NT2/D1 (cell line): ENCODE data around the gene ARVCF.

Experiments used
- DNase-seq: peaks from one replicate; pipeline ENCODE4 v3.0.0-alpha.2; 2011; ENCODE audit warnings: low read depth, low spot score
- H3K27me3 ChIP-seq: 2 replicates; pipeline ENCODE4 v1.6.0; 2011; ENCODE audit warnings: mild to moderate bottlenecking; ENCODE audit not compliant: insufficient read length, insufficient read depth
- H3K36me3 ChIP-seq: 2 replicates; pipeline ENCODE4 v1.6.1; 2011; ENCODE audit warnings: mild to moderate bottlenecking, low read length, mixed read lengths; ENCODE audit not compliant: insufficient read depth, insufficient read length
- H3K4me1 ChIP-seq: 2 replicates; pipeline ENCODE4 v1.5.1; 2011; ENCODE audit not compliant: insufficient read depth, insufficient read length
- H3K4me3 ChIP-seq: 2 replicates; pipeline ENCODE4 v1.5.1; 2011; ENCODE audit warnings: low read depth; ENCODE audit not compliant: insufficient read length
- H3K9ac ChIP-seq: 2 replicates; pipeline ENCODE4 v1.6.0; 2011; ENCODE audit warnings: low read depth; ENCODE audit not compliant: insufficient read length
- H3K9me3 ChIP-seq: 2 replicates; pipeline ENCODE4 v1.5.1; 2011; ENCODE audit warnings: mild to moderate bottlenecking, low read length; ENCODE audit not compliant: insufficient read depth
- SUZ12 ChIP-seq: IDR thresholded peaks from 2 replicates; pipeline ENCODE4 v1.6.1; 2011; ENCODE audit not compliant: insufficient read length, insufficient read depth; ENCODE audit errors: extremely low read depth
- YY1 ChIP-seq: IDR thresholded peaks from 2 replicates; pipeline ENCODE4 v1.6.1; 2011; ENCODE audit not compliant: insufficient read length, insufficient read depth
- ZNF274 ChIP-seq: IDR thresholded peaks from 2 replicates; pipeline ENCODE4 v1.6.1; 2011; ENCODE audit warnings: mild to moderate bottlenecking, low read depth, low read length

ARVCF gene

DNA sequence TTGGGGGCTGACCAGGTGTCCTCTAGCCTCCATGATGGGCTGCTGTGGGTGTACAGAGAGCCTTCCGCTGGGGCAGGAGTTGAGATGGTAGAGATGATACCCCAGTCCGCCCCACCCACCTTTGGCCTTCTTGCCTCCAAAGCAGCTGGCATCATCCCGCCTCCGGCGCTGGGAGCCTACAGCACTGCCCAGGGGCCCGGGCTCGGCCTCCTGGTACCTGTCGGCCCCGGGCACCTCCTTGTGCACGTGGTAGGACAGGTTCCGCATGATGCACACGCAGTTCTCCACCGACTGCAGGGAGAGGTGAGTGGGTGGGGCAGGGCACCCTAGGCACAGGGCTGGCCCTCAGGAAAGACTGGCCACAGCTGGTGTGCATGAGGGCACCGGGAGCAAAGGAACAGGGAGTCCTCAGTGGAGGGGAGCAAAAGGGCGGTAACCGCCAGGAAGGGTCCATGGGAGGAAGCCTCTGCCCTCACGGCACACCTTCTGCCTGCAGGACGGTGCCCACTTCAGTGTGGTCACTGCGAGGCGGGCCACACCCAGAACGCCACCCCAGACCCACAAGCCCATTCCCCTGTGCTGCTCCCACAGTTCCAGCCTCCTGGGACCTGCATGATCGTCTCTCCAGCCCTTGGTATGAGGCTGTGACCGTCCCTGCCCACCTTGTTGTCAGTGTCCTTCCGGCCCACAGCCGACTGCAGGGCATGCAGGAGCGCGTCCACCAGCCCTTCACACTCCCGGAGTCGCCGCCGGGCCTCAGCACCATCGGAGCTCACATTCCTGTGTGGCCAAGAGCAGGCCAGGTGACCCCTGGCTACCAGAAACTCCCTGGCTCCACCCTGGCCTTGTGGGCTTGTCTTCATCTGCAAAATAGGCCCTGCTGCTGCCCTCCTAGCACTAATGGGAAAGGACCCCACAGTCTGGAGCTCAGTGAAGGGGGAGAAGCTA, 39.1 kb downstream of the ARVCF start:
- no peak for TF ChIP-seq YY1
- no peak for TF ChIP-seq SUZ12
- TF ChIP-seq ZNF274, result no peak
- Histone ChIP-seq H3K36me3 (peaks cover 60% of the 10 kb centered on the region), H3K27me3 (no peaks in the 10 kb centered on the region), H3K9me3 (no peaks in the 10 kb centered on the region), H3K9ac (no peak overlapping the region), H3K4me3 (no peak overlapping the region), H3K4me1 (peaks cover 11% of the 10 kb centered on the region)
- DNase-seq, result no peak

DNA sequence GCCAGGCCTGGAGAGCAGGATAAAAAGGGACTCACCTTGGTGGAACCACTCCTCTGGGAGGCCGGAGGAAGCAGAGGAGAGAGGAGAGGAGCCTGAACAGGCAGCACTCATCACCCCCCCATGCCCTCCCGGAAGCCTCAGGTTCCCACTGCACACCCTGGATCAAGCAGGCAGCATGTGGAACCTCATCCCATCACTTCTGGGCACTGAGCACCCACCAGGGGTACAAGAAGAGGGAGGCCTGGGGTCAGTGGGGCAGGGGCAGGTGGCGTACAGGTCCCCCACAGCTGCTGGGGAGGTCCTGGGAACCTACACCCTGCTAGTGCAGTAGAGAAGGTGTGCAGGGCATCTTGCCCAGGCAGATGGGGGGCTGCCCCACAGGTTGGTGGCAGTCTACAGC, 40.0 kb downstream of the ARVCF start:
- Histone ChIP-seq H3K4me1 (peaks cover 11% of the 10 kb centered on the region), H3K27me3 (no peaks in the 10 kb centered on the region), H3K9ac (no peak overlapping the region), H3K9me3 (no peaks in the 10 kb centered on the region), H3K36me3 (peaks cover 65% of the 10 kb centered on the region), H3K4me3 (no peak overlapping the region)
- no peak for TF ChIP-seq YY1
- TF ChIP-seq ZNF274, result no peak
- no peak for TF ChIP-seq SUZ12
- DNase-seq, result no peak

- TF ChIP-seq ZNF274, result no peak
- no peak for TF ChIP-seq YY1
- no peak for TF ChIP-seq SUZ12
- Histone ChIP-seq H3K9ac (peak overlapping the region; percentile 3), H3K4me1 (peaks cover 13% of the 10 kb centered on the region), H3K36me3 (peaks cover 67% of the 10 kb centered on the region), H3K4me3 (no peak overlapping the region), H3K9me3 (no peaks in the 10 kb centered on the region), H3K27me3 (no peaks in the 10 kb centered on the region)
- DNase-seq, result no peak
Measured at GRCh38 chr22:19975707-19976035, 41.0 kb downstream of the ARVCF start.

- H3K27me3 ChIP-seq, result no peaks in the 10 kb centered on the region
- H3K36me3 ChIP-seq, result peaks cover 65% of the 10 kb centered on the region
- DNase-seq, result no peak
- peaks cover 13% of the 10 kb centered on the region for H3K4me1 ChIP-seq
- H3K4me3 ChIP-seq, result no peak overlapping the region
- peak overlapping the region; percentile 3 for H3K9ac ChIP-seq
- no peaks in the 10 kb centered on the region for H3K9me3 ChIP-seq
- TF ChIP-seq YY1 (no peak), ZNF274 (no peak), SUZ12 (no peak)
Measured at GRCh38 chr22:19974935-19975706, 41.5 kb downstream of the ARVCF start.

DNA sequence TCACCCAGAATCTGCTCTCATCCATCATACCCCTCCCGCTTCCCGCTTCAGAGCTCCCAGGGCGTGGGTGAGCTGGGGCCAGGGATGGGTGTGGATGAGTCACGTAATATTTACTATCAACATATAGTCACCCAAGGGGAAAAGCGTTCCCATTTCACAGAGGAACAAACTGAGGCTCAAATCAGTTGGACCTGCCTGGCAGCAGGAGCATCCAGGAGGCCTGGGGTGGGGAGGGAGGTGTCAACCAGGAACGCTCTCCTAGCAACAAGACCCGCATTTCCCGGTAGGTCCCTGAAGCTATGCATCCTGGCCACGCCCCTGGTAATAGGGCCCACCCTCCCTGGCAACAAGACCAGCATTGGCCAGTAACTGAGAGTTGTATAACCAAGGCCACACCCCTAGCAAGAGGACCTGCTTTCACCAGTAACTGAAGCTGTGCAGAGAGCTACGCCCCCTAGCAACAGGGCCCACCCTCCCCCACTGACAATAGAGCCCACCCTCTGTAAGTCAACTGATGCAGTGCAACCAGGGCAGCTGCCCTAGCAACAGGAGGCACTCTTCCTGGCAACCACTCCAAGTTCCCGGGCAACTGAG, 42.3 kb downstream of the ARVCF start:
- Histone ChIP-seq H3K9ac (no peak overlapping the region), H3K36me3 (peaks cover 65% of the 10 kb centered on the region), H3K4me1 (peaks cover 13% of the 10 kb centered on the region), H3K4me3 (no peak overlapping the region), H3K27me3 (no peaks in the 10 kb centered on the region), H3K9me3 (no peaks in the 10 kb centered on the region)
- TF ChIP-seq ZNF274 (no peak), SUZ12 (no peak), YY1 (no peak)
- peak; percentile 73 for DNase-seq

DNA sequence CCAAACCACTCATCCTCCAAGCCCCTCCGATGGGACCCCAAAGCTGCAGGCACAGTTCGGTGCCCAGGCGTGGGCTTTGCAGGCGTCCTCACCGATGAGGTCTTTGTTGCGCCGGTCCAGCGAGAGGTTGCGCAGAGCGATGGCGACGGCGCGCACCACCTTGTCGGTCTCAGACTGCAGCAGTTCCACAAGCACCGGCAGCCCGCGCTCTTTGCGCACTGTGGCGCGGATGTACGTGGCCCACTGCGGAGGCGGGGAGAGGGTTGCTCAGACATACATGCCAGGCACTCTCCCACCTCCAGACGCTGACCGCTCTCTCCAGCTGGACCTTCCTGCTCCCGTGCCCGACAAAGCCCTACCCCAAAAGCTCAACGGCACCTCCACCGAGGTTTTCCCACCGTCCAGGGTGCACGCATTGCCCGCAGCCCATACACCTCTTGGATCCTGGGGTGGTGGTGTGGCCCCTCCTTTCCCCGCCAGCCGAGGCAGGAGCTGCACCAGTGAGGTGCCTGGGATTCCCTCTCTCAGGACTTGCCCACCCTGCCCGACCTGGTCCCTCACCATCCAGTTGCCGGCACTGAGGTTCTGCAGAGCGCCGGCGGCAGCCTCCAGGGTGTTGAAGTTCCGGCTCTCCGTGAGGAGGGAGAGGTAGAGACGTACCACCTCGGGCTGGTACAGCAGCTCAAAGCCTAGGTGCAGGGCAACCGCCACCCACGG, 42.9 kb downstream of the ARVCF start:
- DNase-seq, result no peak
- Histone ChIP-seq H3K9ac (no peak overlapping the region), H3K36me3 (peaks cover 64% of the 10 kb centered on the region), H3K9me3 (no peaks in the 10 kb centered on the region), H3K27me3 (no peaks in the 10 kb centered on the region), H3K4me1 (peaks cover 15% of the 10 kb centered on the region), H3K4me3 (no peak overlapping the region)
- TF ChIP-seq ZNF274 (no peak), YY1 (no peak), SUZ12 (no peak)
